ENCODE results near the gene CLRN2. TPM values are rescaled to one million over a fixed set of nuclear protein-coding genes. Genes with fewer than 3 reads are reported as not detected.

The CLRN2 gene
- total RNA-seq, 1 donor from 2014 or later = not detected

- Histone ChIP-seq H3K27me3 (ENCODE audit: control insufficient read depth, insufficient read depth, low read length) (peaks cover 3% of the 10 kb centered on the region), H3K4me3 (ENCODE audit: low read depth, low read length) (no peak overlapping the region), H3K36me3 (ENCODE audit: control insufficient read depth, insufficient read depth, low read length) (no peaks in the 10 kb centered on the region)
- FAIRE-seq (no peak), DNase-seq (ENCODE audit: low read depth) (no peak)
- no peak for TF ChIP-seq CTCF (IDR thresholded peaks at IDR 0.05; ENCODE audit: insufficient read depth, low read length, severe bottlenecking)
Measured at GRCh38 chr4:17515445-17516407, 761 bp downstream of the CLRN2 start.

GRCh38 chr4:17516980-17517379, 2.0 kb downstream of the CLRN2 start:
- Histone ChIP-seq H3K4me3 (ENCODE audit: low read depth, low read length) (no peak overlapping the region), H3K36me3 (ENCODE audit: control insufficient read depth, insufficient read depth, low read length) (no peaks in the 10 kb centered on the region), H3K27me3 (ENCODE audit: control insufficient read depth, insufficient read depth, low read length) (peaks cover 3% of the 10 kb centered on the region)
- DNase-seq (ENCODE audit: low read depth) (no peak), FAIRE-seq (no peak)
- TF ChIP-seq CTCF (IDR thresholded peaks at IDR 0.05; ENCODE audit: insufficient read depth, low read length, severe bottlenecking) = no peak

- H3K4me3 ChIP-seq (ENCODE audit: low read depth, low read length) = no peak overlapping the region
- FAIRE-seq (peak; percentile 68), DNase-seq (ENCODE audit: low read depth) (no peak)
- no peak for TF ChIP-seq CTCF (IDR thresholded peaks at IDR 0.05; ENCODE audit: insufficient read depth, low read length, severe bottlenecking)
- H3K27me3 ChIP-seq (ENCODE audit: control insufficient read depth, insufficient read depth, low read length) = peaks cover 3% of the 10 kb centered on the region
- no peaks in the 10 kb centered on the region for H3K36me3 ChIP-seq (ENCODE audit: control insufficient read depth, insufficient read depth, low read length)
Measured at GRCh38 chr4:17517664-17518063, 2.7 kb downstream of the CLRN2 start.

GRCh38 chr4:17521595-17521994, 6.6 kb downstream of the CLRN2 start:
- Histone ChIP-seq H3K4me3 (ENCODE audit: low read depth, low read length) (no peak overlapping the region), H3K27me3 (ENCODE audit: control insufficient read depth, insufficient read depth, low read length) (no peaks in the 10 kb centered on the region), H3K36me3 (ENCODE audit: control insufficient read depth, insufficient read depth, low read length) (no peaks in the 10 kb centered on the region)
- FAIRE-seq (no peak), DNase-seq (ENCODE audit: low read depth) (no peak)
- no peak for TF ChIP-seq CTCF (IDR thresholded peaks at IDR 0.05; ENCODE audit: insufficient read depth, low read length, severe bottlenecking)

- no peak for FAIRE-seq
- TF ChIP-seq CTCF (IDR thresholded peaks at IDR 0.05; ENCODE audit: insufficient read depth, low read length, severe bottlenecking) = no peak
- Histone ChIP-seq H3K4me3 (ENCODE audit: low read depth, low read length) (no peak overlapping the region), H3K27me3 (ENCODE audit: control insufficient read depth, insufficient read depth, low read length) (no peaks in the 10 kb centered on the region), H3K36me3 (ENCODE audit: control insufficient read depth, insufficient read depth, low read length) (no peaks in the 10 kb centered on the region)
- DNase-seq (ENCODE audit: low read depth) = no peak
Measured at GRCh38 chr4:17523662-17524061, 8.7 kb downstream of the CLRN2 start.
